ENCODE data around the gene AUTS2. TPM values are rescaled to one million over a fixed set of nuclear protein-coding genes. Genes with fewer than 3 reads are reported as not detected.

The AUTS2 gene
- total and polyA plus RNA-seq, 2 experiments from 2014 or later, result 32.0 to 91.0 TPM

DNA sequence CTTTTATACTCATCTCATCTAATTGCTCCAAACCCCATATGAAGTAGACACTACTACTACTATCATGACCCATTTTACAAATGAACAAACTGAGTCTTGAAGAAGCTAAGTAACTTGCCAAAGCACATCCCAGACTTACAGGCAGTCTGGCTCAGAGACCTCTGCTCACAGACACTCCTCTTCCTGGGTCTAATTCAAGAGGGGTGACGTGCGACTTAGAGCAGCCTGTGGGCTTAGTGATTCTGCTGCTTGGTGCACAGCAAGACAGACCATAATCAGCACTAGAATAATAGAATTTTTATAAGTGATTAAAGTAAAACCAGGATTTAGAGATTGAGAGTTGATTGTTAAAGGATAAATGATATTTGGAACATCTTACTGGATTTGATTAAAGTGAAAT, 750.8 kb downstream of the AUTS2 start:
- no peak overlapping the region for H3K27ac Mint-ChIP-seq
- Histone ChIP-seq H2AFZ (no peak overlapping the region), H3K79me2 (replicated peaks; ENCODE audit: insufficient read depth) (no peaks in the 10 kb centered on the region), H3K36me3 (ENCODE audit: insufficient read depth) (no peaks in the 10 kb centered on the region), H3K27ac (ENCODE audit: low read depth) (no peak overlapping the region), H3K9me2 (ENCODE audit: insufficient read depth) (peaks cover 4% of the 10 kb centered on the region; the same call in 1 of the 2 replicates), H3K4me3 (no peak overlapping the region), H3F3A (replicated peaks; ENCODE audit: low read depth) (no peaks in the 10 kb centered on the region), H3K27me3 (ENCODE audit: insufficient read depth) (no peaks in the 10 kb centered on the region), H3K4me2 (no peak overlapping the region), H3K4me1 (ENCODE audit: insufficient read depth) (no peaks in the 10 kb centered on the region), H4K20me1 (replicated peaks; ENCODE audit: insufficient read depth) (no peaks in the 10 kb centered on the region)
- H3K4me1 Mint-ChIP-seq, result no peaks in the 10 kb centered on the region
- ATAC-seq, result no peak
- no peaks in the 10 kb centered on the region for H3K9me3 Mint-ChIP-seq
- TF ChIP-seq ZNF114 (CRISPR knock-in tag; IDR thresholded peaks at IDR 0.05) (no peak), EZH2phosphoT487 (IDR thresholded peaks at IDR 0.05; ENCODE audit: unreplicated experiment) (no peak), JUNB (IDR thresholded peaks at IDR 0.05; ENCODE audit: unreplicated experiment) (no peak), EZH2 (IDR thresholded peaks at IDR 0.05; ENCODE audit: low read depth, unreplicated experiment) (no peak), POLR2AphosphoS5 (IDR thresholded peaks at IDR 0.05; ENCODE audit: low read depth) (no peak), REST (IDR thresholded peaks at IDR 0.05; ENCODE audit: unreplicated experiment) (no peak), ETS1 (IDR thresholded peaks at IDR 0.05) (no peak), ZNF331 (CRISPR knock-in tag; IDR thresholded peaks at IDR 0.05; ENCODE audit: low read depth) (no peak), NANOG (IDR thresholded peaks at IDR 0.05; ENCODE audit: borderline replicate concordance) (no peak), STAT1 (IDR thresholded peaks at IDR 0.05; ENCODE audit: unreplicated experiment) (no peak), ZNF462 (CRISPR knock-in tag; IDR thresholded peaks at IDR 0.05) (no peak), CREB1 (CRISPR knock-in tag; IDR thresholded peaks at IDR 0.05; ENCODE audit: low read depth) (no peak), CTCF (conservative IDR thresholded peaks at IDR 0.05; ENCODE audit: low read depth in 2 of 2) (no peak)
- H3K27me3 Mint-ChIP-seq (ENCODE audit: insufficient read depth, low read depth, poor library complexity), result no peaks in the 10 kb centered on the region
- no peak overlapping the region for H3K4me3 Mint-ChIP-seq
- H3K36me3 Mint-ChIP-seq (ENCODE audit: low read depth), result no peaks in the 10 kb centered on the region
- no peak for DNase-seq (ENCODE audit: low spot score)

All from GM23338 (cell line).